NCI-H128 (cell line): ENCODE data around the gene BRD8.
A peak's percentile ranks its signal among the peaks of the same experiment; 100 is the strongest.
"Not testable (repeated sequence)": the region's sequence is repeated elsewhere in the genome, so short reads cannot be mapped to it uniquely, and the experiment has no call there.

ENCODE experiments used
- DNase-seq: peaks from one replicate; lab custom pipeline; 2025; ENCODE audit not compliant: unreplicated experiment; lab: John Stamatoyannopoulos, UW

The BRD8 gene

DNA sequence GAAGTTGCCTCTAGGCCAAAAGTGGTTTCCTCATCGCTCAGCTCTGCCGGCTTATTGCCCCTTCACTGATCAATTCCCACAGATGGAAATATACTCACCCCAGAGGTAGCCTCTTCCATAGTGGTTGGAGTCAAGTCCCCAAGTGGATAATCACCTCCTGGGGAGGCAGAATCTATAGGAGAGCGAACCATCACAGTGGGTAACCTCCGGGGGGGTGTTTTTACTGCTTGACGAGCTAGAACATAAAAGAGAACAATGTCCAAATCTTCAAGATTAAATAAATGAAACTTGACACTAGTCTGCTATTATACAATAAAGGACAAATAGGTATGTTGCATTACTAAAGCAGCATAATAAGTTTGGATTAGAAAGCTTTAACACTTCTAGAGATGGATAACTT lies 9.3 kb downstream of the BRD8 start:
- DNase-seq, result no peak

- DNase-seq, result no peak
These were observed 14.7 kb downstream of the BRD8 start for GRCh38 chr5:138163721-138164120.

- DNase-seq, result no peak
These were observed 17.7 kb downstream of the BRD8 start for GRCh38 chr5:138160706-138161105.

DNA sequence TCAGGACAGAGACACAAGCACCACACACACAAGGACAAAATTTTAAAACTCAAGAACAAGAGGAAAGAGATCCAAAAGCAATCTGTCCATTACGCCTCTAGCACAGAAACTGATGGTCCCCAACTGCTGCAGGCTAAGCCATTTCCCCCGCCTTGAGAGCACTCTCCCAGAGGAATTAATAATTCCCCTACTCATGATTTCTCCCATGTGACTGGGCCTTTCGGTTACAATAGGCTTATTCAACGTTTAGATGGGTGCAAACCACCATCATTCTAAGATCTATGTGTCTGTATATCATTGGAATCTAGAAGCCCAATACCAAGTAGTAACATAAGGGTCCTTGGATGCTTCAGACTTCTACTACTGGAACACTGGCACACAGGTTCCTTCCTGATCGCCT lies 18.8 kb downstream of the BRD8 start:
- DNase-seq, result no peak

DNA sequence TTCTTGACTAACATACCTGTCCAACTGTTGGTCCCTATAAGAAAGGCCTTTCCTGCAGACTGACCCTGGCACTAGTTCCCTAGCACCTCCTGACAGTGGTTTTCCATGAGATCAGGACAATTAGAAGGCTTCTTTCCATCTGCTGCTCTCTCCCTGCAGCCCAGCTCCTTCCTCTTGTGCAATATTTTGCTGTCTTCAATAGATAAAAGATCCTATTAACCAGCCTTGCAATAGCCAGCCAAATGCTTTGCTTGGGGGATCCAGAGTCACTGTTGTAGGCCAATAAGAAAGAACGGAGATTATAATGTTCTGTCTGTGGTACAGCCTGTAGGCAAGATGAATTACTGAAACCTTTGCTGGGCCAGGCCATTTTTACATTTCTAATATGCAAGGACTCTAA lies 20.8 kb downstream of the BRD8 start:
- no peak for DNase-seq

- DNase-seq, result not testable (repeated sequence)
These were observed 22.5 kb downstream of the BRD8 start for GRCh38 chr5:138155977-138156376.

GRCh38 chr5:138149530-138149929 lies 28.9 kb downstream of the BRD8 start:
- no peak for DNase-seq

- DNase-seq, result no peak
These were observed 29.6 kb downstream of the BRD8 start for GRCh38 chr5:138148811-138149210.

DNA sequence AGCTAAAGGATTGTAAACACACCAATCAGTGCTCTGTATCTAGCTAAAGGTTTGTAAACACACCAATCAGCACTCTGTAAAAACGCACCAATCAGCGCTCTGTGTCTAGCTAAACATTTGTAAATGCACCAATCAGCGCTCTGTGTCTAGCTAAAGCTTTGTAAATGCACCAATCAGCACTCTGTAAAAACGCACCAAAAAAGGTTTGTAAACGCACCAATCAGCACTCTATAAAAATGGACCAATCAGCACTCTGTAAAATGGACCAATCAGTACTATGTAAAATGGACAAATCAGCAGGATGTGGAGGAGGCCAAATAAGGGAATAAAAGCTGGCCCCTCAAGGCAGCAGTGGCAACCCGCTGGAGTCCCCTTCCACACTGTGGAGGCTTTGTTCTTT lies 34.9 kb downstream of the BRD8 start:
- not testable (repeated sequence) for DNase-seq

GRCh38 chr5:138141734-138142133 lies 36.7 kb downstream of the BRD8 start:
- no peak for DNase-seq

DNA sequence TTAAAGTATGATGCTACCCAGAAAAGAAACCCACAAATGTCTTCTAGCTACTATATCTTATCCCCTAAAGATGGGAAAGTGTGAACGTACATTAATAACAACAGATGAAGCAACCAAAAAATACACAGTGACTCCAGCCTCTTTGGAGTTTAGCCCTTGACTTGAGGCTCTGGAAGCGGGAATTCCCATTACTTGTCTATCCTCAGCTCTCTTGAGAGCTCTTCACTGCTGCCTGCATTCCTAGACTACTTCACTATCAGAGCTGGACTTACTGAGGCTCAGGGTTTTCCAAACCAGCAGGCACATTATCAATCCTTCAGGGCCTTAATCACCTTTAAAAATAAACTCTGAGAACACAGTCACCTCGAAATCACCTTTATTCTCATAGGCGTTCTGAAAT lies 38.2 kb downstream of the BRD8 start:
- no peak for DNase-seq

DNA sequence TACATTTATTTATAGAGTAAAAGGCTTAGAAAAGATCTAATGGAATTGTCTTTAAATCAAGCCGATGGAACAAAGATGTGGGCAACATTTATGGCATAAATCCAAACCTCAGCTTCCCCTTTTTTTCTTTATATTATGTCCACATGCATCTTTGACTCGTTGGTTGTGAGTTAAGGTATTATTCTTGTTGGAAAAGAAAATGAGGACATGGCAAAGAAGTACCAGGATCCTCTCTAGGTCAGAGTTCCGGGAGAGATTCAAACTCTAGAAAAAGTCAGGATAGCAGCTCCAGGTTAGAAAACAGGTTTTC lies 38.7 kb downstream of the BRD8 start:
- no peak for DNase-seq

DNA sequence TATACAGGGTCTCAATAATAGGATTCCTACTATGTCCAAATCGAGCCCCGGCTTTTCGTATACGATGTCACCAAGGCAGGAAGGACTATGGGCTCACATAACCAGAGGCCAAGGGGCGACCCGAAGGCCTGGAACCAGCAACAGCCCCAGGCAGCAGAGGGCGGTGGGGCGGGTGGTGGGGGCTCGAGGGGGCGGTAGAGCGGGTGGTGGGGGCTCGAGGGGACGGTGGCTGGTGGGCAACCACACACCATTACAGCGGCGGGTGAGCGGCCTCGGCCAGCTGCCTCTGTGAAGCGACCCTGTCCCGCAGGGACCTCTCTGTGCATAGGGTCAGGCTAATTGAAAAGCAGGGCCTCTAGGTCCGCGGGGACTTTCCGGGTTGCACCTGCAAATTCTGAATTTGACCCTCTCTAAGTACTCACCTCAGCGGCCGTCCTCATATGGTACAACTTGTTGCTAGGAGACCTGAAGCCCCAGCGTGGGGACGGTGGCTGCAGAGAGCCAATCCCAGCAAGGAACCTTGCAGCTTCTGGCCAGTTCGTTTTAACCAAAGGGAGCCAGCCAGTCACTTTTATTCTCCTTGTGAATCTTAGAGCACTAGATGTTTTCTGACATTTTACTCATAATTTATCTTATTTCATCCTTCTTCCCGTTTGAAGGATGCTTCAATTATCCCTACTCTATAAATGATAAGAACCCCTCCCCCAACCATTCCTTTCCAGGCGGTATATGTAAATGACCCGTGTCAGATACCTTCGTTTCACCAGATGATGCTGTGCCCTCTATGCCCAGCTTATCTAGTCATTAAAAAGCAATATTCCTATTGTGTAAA lies 39.3 kb downstream of the BRD8 start, which contains the start of gene NME5:
Gene NME5 (minus strand): TSS at position 480 of the 832 bp plus-strand sequence. CDS start 648 bp downstream, outside the sequence.
- DNase-seq, result peak; percentile 66

DNA sequence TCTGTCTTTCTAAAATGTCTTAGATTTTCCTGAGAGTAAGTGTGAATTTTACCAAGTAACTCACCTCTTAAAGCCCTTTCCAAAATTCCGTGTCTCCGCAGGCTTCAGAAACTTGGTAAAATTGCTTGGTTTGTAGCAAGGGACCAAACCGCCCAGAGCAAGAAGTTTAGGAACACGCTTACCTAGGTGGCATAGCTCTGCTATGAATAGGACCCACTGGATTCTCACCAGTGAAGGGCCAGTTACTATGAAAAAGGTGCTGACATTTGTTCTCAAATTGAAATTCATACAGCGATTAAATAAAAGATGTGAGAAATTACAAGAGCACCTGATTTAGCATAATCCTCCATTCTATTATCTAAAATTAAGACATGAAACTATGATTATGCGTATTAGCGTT lies 45.9 kb downstream of the BRD8 start:
- DNase-seq, result no peak

GRCh38 chr5:138129347-138129746 lies 49.1 kb downstream of the BRD8 start:
- DNase-seq, result no peak

- no peak for DNase-seq
These were observed 50.1 kb downstream of the BRD8 start for GRCh38 chr5:138128334-138128733.

DNA sequence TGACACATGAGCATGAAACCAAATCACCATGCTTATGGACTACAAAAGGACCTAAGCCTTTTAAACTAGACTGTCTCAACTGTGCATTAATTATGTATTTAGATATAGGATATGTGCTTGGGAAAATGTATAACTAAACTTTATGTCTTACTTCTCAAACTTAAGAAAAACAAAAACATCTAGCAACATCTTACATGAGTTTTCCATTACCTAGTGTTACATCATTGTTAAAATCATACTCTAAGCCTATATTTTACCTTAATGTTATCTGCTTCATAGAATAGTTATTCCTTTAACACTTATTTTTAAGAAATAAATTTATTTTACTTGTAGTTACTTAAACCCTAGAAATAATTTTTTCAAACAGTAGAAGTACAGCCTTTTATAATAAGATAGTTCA lies 63.2 kb downstream of the BRD8 start:
- DNase-seq, result no peak

GRCh38 chr5:138111937-138112336 lies 66.5 kb downstream of the BRD8 start:
- no peak for DNase-seq

- DNase-seq, result no peak
These were observed 67.2 kb downstream of the BRD8 start for GRCh38 chr5:138111181-138111580.

- no peak for DNase-seq
These were observed 68.0 kb downstream of the BRD8 start for GRCh38 chr5:138110266-138110963.

- no peak for DNase-seq
These were observed 68.8 kb downstream of the BRD8 start for GRCh38 chr5:138109463-138110265.

GRCh38 chr5:138107213-138107612 lies 71.2 kb downstream of the BRD8 start:
- no peak for DNase-seq
